ENCODE measurements around the gene PPEF2. TPM values are rescaled to one million over a fixed set of nuclear protein-coding genes. Genes with fewer than 3 reads are reported as not detected.

Gene PPEF2
- total and polyA plus RNA-seq, 3 donors from 2014 or later, result 0.50 to 1.4 (median 0.71) TPM

- no peak overlapping the region for H3K4me3 ChIP-seq
- TF ChIP-seq, protein P1, sequence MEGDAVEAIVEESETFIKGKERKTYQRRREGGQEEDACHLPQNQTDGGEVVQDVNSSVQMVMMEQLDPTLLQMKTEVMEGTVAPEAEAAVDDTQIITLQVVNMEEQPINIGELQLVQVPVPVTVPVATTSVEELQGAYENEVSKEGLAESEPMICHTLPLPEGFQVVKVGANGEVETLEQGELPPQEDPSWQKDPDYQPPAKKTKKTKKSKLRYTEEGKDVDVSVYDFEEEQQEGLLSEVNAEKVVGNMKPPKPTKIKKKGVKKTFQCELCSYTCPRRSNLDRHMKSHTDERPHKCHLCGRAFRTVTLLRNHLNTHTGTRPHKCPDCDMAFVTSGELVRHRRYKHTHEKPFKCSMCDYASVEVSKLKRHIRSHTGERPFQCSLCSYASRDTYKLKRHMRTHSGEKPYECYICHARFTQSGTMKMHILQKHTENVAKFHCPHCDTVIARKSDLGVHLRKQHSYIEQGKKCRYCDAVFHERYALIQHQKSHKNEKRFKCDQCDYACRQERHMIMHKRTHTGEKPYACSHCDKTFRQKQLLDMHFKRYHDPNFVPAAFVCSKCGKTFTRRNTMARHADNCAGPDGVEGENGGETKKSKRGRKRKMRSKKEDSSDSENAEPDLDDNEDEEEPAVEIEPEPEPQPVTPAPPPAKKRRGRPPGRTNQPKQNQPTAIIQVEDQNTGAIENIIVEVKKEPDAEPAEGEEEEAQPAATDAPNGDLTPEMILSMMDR (IDR thresholded peaks at IDR 0.05), result no peak
- no peak for TF ChIP-seq POLR2A (IDR thresholded peaks at IDR 0.05)
- no peaks in the 10 kb centered on the region for H3K36me3 ChIP-seq (ENCODE audit: low read depth, missing control alignments)
- WGBS, 2 donors, result 67 to 81% methylated on average over 3 of the region's 3 CpGs
- no peak for DNase-seq
- no peaks in the 10 kb centered on the region for H3K9me3 ChIP-seq
- intact Hi-C loops (cut with DNase I; ENCODE audit: low total_unique reads), result no loop called here
- no peak overlapping the region for H3K27ac ChIP-seq
- no peaks in the 10 kb centered on the region for H3K4me1 ChIP-seq
- H3K27me3 ChIP-seq, result no peaks in the 10 kb centered on the region
Measured at GRCh38 chr4:75820676-75821075, 81.6 kb downstream of the PPEF2 start.

DNA sequence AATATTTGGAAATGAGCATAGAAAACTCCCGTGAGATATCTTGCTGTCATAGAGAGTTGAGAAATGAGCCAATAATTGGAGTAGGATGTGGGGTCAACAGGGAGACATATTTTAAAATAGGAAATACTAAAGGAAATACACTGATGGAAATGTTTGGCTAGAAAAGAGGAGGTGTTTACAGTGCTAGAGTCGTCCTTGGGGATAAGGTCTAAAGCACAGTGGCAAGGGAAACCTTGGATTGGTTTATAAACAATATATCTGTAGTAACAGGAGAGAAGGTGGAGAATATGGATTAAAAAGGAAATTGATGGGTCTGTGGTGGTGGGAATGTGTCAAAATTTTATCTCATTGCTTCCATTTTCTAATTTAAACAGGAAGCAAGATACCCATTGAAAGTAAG lies 82.1 kb downstream of the PPEF2 start:
- Histone ChIP-seq H3K27me3 (no peaks in the 10 kb centered on the region), H3K36me3 (ENCODE audit: low read depth, missing control alignments) (no peaks in the 10 kb centered on the region), H3K4me1 (no peaks in the 10 kb centered on the region), H3K27ac (no peak overlapping the region), H3K9me3 (no peaks in the 10 kb centered on the region), H3K4me3 (no peak overlapping the region)
- TF ChIP-seq POLR2A (IDR thresholded peaks at IDR 0.05), result no peak
- TF ChIP-seq, protein P1 (IDR thresholded peaks at IDR 0.05), result no peak
- WGBS, 2 donors, result 39 to 56% methylated on average over 2 of the region's 2 CpGs
- DNase-seq, result no peak
- intact Hi-C loops (cut with DNase I; ENCODE audit: low total_unique reads), result no loop called here

- no peak overlapping the region for H3K4me3 ChIP-seq
- no peaks in the 10 kb centered on the region for H3K27me3 ChIP-seq
- H3K9me3 ChIP-seq, result no peaks in the 10 kb centered on the region
- no peak for DNase-seq
- TF ChIP-seq, protein P1 (IDR thresholded peaks at IDR 0.05), result no peak
- TF ChIP-seq POLR2A (IDR thresholded peaks at IDR 0.05), result no peak
- H3K4me1 ChIP-seq, result no peaks in the 10 kb centered on the region
- intact Hi-C loops (cut with DNase I; ENCODE audit: low total_unique reads), result no loop called here
- no peak overlapping the region for H3K27ac ChIP-seq
- no peaks in the 10 kb centered on the region for H3K36me3 ChIP-seq (ENCODE audit: low read depth, missing control alignments)
- 60 to 64% methylated on average over 4 of the region's 4 CpGs for WGBS, 2 donors
Measured at GRCh38 chr4:75819121-75819520, 83.1 kb downstream of the PPEF2 start.

- no peak for DNase-seq
- no peak overlapping the region for H3K27ac ChIP-seq
- no peak overlapping the region for H3K4me3 ChIP-seq
- TF ChIP-seq POLR2A (IDR thresholded peaks at IDR 0.05), result no peak
- TF ChIP-seq, protein P1 (IDR thresholded peaks at IDR 0.05), result no peak
- intact Hi-C loops (cut with DNase I; ENCODE audit: low total_unique reads), result no loop called here
- no peaks in the 10 kb centered on the region for H3K27me3 ChIP-seq
- no peaks in the 10 kb centered on the region for H3K36me3 ChIP-seq (ENCODE audit: low read depth, missing control alignments)
- H3K4me1 ChIP-seq, result no peaks in the 10 kb centered on the region
- no peaks in the 10 kb centered on the region for H3K9me3 ChIP-seq
- WGBS, 2 donors, result 88 to 96% methylated on average over 2 of the region's 2 CpGs
Measured at GRCh38 chr4:75817901-75818300, 84.4 kb downstream of the PPEF2 start.

Small RNA genes within 50 kb of the gene (small RNA-seq; reads per million reads assigned to genes)
- 0.19 to 2.4 reads per million in 2 donors for gene RNU2-16P

Other genes with a start within 250 kb of the PPEF2 start
- gene G3BP2, start 229.0 kb downstream of the PPEF2 start, total RNA-seq, result 100 to 1,000 TPM; 102 to 105 TPM
- gene G3BP2, start 229.0 kb downstream of the PPEF2 start, polyA plus RNA-seq (ENCODE audit: insufficient read depth, low read depth, low replicate concordance), result 134 TPM
- 10 to 100 TPM; 57.5 to 64.6 TPM for gene USO1, start 177.9 kb downstream of the PPEF2 start, total RNA-seq
- gene USO1, start 177.9 kb downstream of the PPEF2 start, polyA plus RNA-seq (ENCODE audit: insufficient read depth, low read depth, low replicate concordance), result 53.3 TPM
- gene NAAA, start 38.6 kb upstream of the PPEF2 start, total RNA-seq, result 10 to 100 TPM; 15.2 to 24.9 TPM
- 6.3 TPM for gene NAAA, start 38.6 kb upstream of the PPEF2 start, polyA plus RNA-seq (ENCODE audit: insufficient read depth, low read depth, low replicate concordance)
- 10 to 100 TPM; 54.6 to 55.2 TPM for gene SDAD1, start 88.5 kb upstream of the PPEF2 start, total RNA-seq
- 38.8 TPM for gene SDAD1, start 88.5 kb upstream of the PPEF2 start, polyA plus RNA-seq (ENCODE audit: insufficient read depth, low read depth, low replicate concordance)
- gene CXCL9, start 105.1 kb upstream of the PPEF2 start, total RNA-seq, result 1 to 10 TPM; 3.9 TPM
- 11.2 TPM for gene CXCL9, start 105.1 kb upstream of the PPEF2 start, polyA plus RNA-seq (ENCODE audit: insufficient read depth, low read depth, low replicate concordance)
- gene CXCL10, start 121.0 kb upstream of the PPEF2 start, total RNA-seq, result not detected
- gene CXCL10, start 121.0 kb upstream of the PPEF2 start, polyA plus RNA-seq (ENCODE audit: insufficient read depth, low read depth, low replicate concordance), result 5.9 TPM
- gene CXCL11, start 133.6 kb upstream of the PPEF2 start, total RNA-seq, result under 1 TPM in 1 of 2 donors, not detected in 1; 0.55 TPM
- gene CXCL11, start 133.6 kb upstream of the PPEF2 start, polyA plus RNA-seq (ENCODE audit: insufficient read depth, low read depth, low replicate concordance), result 2.0 TPM
- 10 to 100 TPM; 52.5 to 73.9 TPM for gene ART3, start 172.3 kb upstream of the PPEF2 start, total RNA-seq
- 166 TPM for gene ART3, start 172.3 kb upstream of the PPEF2 start, polyA plus RNA-seq (ENCODE audit: insufficient read depth, low read depth, low replicate concordance)
- 10 to 100 TPM; 45.0 to 48.6 TPM for gene NUP54, start 245.9 kb upstream of the PPEF2 start, total RNA-seq
- gene NUP54, start 245.9 kb upstream of the PPEF2 start, polyA plus RNA-seq (ENCODE audit: insufficient read depth, low read depth, low replicate concordance), result 39.0 TPM

Measured in testis (tissue), 3 donors.